Astrocyte of the hippocampus (primary cell): ENCODE data around the gene RNASEH1.
"Not testable (repeated sequence)": the region's sequence is repeated elsewhere in the genome, so short reads cannot be mapped to it uniquely, and the experiment has no call there.

Source experiments
- DNase-seq: peaks from one replicate; pipeline ENCODE4 v3.0.0; 2011; ENCODE audit warnings: low read depth, low spot score

Gene RNASEH1

DNA sequence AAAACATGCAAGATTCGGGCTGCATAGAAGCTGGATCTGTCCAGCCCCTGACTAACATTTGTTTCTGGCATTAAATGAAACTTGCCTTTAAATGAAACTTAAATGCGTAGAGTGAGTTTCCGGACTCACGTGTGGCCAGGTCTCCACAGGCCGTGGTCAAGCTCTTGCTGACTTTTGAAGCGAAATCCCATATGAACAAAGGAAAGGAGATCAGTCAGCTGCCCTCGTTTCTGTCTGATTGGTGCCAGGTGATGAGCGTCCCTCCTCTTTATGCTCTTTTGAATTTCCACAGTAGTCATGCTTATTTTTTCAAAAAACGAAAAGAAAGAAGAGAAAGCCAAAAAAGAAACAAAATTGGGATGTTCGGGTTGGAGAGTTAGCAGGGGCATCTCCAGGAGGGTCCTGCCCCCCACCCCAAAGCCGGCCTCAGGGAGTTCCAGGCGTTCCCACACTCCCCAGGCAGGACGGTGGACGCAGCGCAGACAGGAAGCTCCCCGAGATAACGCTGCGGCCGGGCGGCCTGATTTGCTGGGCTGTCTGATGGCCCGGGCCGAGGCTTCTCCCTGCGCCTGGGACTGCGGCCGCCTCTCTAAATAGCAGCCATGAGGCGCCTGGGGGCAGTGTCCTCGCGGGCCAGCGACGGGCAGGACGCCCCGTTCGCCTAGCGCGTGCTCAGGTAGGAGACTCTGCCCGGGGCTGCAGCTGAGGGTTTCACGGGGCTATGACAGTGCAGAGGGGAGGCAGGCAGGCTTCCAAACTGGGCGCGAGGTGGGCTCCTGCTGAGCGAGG lies 36.6 kb upstream of the RNASEH1 start, which contains the start of gene COLEC11:
TSS of gene COLEC11 (plus strand) at position 620 of the 789 bp plus-strand sequence. CDS start 9,229 bp downstream, outside the sequence.
- DNase-seq: peak; percentile 41

GRCh38 chr2:3589086-3589485 lies 31.0 kb upstream of the RNASEH1 start:
- DNase-seq: no peak

DNA sequence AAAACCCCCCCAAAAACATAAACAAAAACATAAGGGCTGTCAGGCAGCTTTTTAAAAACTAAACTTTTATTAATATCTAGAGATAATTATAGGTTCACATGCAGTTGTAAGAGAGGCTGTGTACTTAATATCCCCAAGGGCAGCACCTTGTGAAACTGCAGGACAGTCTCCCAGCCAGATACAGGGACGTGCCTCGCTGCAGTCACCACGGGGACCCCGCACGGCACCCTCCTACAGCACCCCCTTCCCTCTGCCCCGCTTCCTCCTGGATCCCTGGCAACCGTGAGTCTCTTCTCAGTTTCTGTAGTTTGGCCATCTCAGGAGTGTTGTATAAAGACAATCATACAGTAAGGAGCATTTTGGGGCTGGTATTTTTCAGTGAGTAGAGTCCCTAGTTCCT lies 30.0 kb upstream of the RNASEH1 start:
- no peak for DNase-seq

GRCh38 chr2:3587432-3587831 lies 29.3 kb upstream of the RNASEH1 start:
- no peak for DNase-seq

- no peak for DNase-seq
These were observed 28.9 kb upstream of the RNASEH1 start for GRCh38 chr2:3587021-3587420.

DNA sequence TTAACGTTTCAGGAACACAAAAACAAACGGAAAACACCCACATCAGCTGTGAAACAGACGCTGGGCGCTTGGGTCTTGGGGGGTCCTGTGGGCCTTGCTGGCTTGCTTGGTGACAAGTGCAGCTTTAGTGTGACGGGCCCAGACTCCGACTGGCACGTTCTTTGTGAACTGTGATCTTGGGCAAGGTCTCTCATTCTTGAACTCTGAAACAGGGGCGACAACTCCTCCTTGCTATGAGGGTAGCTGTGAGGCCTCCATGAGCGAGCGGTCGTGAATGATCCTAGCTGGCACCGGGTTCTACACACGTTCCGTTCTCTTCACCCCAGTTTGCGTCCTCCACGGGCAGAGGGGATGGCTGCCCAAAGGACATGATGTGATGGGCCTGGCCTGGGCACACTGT lies 28.1 kb upstream of the RNASEH1 start:
- DNase-seq: no peak

DNA sequence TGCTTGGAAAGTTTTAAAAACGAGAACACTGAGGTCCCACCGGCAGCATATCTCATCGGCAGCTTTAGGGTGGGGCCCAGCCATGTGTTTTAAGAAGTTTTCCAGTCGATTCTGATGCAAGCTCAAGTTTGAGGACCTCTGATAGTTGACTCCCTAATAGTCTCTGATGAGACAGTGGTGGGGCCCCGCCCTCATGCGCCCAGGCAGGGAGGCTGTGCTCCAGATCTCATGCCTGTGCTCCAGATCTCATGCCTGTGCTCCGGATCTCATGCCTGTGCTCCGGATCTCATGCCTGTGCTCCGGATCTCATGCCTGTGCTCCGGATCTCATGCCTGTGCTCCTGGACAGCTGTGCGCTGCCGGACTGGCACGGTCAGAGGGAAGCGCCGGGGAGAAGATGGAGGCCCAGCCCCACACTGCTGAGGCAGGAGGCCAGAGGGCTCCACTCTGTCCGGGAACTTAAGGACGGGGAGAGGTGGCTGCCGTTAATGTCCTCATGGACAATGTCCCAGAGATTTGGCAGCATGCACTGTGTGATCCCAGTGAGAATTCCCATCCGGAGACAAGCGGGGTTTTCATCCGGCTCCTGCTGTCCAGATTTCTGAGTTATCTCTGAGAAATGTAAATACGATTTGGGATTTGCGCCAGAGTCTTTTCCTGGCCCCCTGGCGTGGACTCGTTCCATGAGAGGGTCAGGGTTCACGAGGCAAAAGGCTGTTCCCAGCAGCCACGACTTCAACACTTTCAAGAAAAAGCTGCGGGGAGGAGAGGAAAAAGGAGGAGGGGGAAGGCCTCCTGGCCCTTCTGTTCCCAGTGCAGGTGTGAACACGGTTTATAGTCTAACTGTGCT lies 27.4 kb upstream of the RNASEH1 start:
- DNase-seq: no peak

- no peak for DNase-seq
These were observed 26.6 kb upstream of the RNASEH1 start for GRCh38 chr2:3584608-3585260.

GRCh38 chr2:3584076-3584475 lies 25.9 kb upstream of the RNASEH1 start:
- DNase-seq: no peak

DNA sequence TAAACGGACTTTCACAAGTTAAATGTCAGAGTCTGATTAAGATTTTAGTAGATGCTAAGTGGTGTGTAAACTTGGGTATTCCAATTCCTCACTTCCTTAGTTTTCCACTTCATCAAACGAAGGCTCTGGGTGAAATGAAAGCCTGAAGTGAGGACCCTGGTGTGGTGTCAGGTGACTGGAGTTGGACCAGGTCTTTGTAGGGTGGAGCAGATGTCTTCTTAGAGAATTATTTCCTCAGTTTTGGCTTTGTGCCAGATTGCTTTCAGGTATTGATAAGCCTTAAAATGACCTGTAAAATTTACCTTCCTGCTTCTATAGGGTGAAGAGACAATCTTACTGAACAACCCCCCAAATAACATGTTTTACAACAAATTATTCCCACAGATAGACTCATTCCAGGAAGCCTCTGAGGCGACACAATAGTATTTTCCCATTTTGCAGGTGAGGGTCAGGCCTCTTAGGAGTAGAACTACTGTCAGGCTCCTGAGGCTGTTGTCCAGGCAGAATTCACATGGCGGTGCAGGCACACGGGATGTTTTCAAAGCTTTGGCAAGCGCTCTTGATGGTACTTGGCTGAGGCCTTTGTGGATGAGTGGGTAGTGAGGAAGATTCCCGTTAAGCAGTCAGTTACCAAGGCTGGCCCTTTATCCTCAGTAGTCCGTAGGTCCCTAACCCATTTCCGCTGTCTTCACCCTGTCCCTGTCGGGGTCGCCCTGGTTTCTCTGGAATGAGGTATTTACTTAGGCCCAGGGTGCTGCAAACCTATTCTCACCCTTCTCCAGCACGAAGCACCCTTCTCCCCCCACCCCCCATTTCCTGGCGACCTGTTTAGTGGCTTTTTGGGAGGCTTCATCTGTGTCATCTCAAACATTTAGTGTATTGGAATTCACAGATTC lies 23.5 kb upstream of the RNASEH1 start:
- no peak for DNase-seq

- DNase-seq: no peak
These were observed 22.3 kb upstream of the RNASEH1 start for GRCh38 chr2:3580449-3580848.

DNA sequence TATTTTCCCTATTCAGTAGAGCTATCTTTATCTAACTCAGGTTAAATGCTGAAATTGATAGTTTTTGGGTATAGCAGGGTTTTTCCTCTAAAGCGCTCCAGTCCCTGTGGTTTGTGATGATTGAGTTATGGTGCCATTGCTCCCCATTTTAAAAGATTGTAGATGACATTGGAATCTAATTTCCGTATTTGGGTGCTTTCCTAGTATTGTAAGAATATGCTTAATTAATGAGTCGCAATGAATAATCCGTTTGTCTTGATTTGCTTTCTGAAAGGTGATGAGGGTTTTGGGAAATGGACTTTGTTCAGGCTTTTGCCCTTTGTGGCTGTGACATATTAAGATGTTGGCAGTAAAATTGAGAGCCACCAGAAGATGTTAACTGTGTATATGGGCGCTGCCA lies 20.9 kb upstream of the RNASEH1 start:
- DNase-seq: no peak

DNA sequence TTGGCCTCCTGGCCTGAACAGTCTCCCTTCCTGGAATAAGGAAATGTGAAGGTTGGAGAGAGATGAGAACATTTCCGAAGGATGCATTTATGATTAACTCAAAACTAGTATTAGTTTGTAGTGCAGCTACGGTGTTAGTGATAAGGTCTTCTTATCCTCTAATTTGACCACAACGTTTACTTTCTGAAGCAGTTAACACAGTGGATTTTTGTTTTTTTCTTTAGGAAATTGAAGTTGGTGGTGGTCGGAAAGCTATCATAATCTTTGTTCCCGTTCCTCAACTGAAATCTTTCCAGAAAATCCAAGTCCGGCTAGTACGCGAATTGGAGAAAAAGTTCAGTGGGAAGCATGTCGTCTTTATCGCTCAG lies 18.1 kb upstream of the RNASEH1 start:
- not testable (repeated sequence) for DNase-seq

DNA sequence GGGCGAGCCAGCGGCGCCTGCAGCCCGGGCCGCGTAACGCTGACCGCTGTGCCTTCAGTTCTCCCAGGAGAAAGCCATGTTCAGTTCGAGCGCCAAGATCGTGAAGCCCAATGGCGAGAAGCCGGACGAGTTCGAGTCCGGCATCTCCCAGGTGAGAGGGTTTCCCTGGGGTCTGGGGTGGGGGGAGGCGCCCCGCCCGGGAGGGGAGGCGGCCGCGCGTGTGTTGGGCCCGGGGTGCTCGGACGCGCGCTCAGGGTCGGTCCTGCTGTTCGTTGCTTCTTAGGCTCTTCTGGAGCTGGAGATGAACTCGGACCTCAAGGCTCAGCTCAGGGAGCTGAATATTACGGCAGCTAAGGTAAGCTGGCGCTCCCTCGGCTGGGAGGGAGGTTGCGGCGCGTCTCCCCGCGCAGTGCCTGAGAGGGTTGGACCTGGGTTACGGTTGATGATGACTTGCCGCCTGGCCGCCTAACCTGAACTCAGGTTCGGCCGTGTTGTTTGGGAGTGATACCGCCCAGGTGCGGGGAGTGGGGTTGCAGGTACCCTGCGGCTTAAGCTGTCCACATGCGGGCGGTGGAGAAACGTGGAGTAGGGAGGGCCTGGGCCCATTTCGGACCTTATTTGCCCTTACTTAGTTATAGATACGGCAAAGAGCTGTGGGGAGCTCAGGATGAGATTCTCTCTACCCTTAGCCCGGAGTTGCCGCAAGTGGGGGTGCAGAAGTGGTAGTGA lies 17.6 kb upstream of the RNASEH1 start:
- DNase-seq: peak; percentile 42

GRCh38 chr2:3574155-3574554 lies 16.0 kb upstream of the RNASEH1 start:
- DNase-seq: no peak

DNA sequence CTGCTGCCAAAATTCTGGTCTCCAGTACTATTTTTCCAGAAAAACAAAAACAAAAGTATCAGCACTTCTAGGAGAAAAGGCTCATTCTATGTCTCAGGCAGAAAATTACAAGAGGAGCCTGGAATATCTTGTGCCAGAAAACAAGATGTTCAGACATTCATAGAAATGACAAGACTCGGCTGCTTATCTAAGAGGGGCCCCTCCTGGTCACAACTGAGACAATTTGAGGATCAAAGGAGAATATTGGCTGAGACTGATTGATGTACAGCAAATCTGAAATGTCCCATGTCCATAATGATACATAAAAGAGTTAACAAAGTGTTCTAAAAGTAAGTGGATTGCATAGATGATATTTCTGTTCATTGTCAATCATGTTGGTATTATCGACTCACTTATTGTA lies 14.5 kb upstream of the RNASEH1 start:
- no peak for DNase-seq

GRCh38 chr2:3571284-3571683 lies 13.2 kb upstream of the RNASEH1 start:
- peak; percentile 81 for DNase-seq

DNA sequence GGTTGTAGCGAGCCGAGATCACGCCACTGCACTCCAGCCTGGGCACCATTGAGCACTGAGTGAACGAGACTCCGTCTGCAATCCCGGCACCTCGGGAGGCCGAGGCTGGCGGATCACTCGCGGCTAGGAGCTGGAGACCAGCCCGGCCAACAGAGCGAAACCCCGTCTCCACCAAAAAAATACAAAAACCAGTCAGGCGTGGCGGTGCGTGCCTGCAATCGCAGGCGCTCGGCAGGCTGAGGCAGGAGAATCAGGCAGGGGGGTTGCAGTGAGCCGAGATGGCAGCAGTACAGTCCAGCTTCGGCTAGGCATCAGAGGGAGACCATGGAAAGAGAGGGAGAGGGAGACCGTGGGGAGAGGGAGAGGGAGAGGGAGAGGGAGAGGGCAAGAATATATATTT lies 11.5 kb upstream of the RNASEH1 start:
- not testable (repeated sequence) for DNase-seq

DNA sequence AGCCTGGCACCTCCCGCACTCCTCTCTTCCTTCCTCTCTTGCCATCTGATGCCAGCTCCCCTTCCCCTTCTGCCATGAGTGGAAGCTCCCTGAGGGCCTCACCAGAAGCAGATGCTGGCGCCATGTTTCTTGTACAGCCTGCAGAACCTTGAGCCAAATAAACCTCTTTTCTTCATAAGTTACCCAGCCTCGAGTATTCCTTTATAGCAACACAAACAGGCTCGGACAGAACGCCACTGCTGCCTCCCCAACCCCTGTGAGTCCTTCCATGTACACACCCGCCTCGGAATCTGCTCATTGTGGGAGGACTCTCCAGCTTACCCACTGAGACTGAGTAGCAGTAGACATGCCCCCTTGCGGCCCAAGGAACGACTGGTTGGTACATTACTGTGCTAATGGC lies 8.7 kb upstream of the RNASEH1 start:
- DNase-seq: no peak

DNA sequence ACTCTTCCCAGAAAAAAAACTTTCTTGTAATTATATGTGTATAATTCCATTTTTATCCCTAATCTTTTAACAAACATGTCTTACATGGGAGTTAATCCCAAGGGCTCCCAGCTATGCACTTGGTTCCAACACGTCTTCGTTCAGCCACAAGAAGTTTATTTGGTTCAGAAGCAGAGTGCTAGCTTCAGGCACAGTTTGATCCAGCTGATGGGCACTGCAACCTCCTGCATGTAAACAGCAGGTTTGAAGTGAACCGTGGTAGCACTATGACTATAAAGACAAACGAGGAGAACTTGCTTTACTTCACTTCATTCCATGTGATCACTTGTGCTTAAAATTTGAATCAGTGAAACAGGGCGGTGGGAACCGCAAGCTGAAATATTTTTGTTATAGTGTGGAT lies 7.0 kb upstream of the RNASEH1 start:
- no peak for DNase-seq

GRCh38 chr2:3563521-3563976 lies 5.4 kb upstream of the RNASEH1 start:
- DNase-seq: no peak
